ENCODE measurements around the gene KCNJ15. TPM values are rescaled to one million over a fixed set of nuclear protein-coding genes. Genes with fewer than 3 reads are reported as not detected.

The KCNJ15 gene
- total and polyA plus RNA-seq, 2 of the 8 experiments (the other 6 are each of a cell fraction or from before 2014, with no cell fraction given) = under 0.01 TPM; not detected in 1

DNA sequence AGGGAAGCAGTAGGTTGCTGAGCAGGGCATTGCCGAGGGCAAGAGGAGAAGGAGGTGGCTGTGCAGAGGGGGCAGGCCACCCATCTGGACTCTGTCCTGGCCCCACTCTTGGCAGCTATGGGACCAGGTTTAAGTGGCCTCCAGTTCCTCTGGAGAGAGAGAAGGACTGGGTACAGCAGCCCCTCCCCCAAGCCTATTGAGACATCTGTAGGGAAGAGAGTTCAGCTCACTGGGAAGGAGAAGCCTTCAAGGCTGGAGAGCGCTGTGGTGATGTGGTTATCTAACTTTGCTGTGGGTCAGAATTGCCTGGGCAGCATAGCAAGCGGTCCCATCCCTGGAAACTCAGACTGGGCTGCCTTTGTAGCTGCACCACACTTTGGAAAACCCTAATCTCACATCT lies 93.9 kb downstream of the KCNJ15 start:
- H3K4me3 ChIP-seq (ENCODE audit: extremely low read depth in 1 of 4, insufficient read depth in 2 of 4, low read depth in 3 of 4, low read length in 4 of 4) = no peak overlapping the region
- no peak overlapping the region for H2BK15ac ChIP-seq (ENCODE audit: low read length)
- H2BK12ac ChIP-seq (ENCODE audit: low read depth, low read length) = peak overlapping the region; percentile 90
- no peak overlapping the region for H4K5ac ChIP-seq (ENCODE audit: insufficient read length, low read depth, low read length)
- H3K27me3 ChIP-seq (replicated peaks in 1 of 4; ENCODE audit: control insufficient read depth in 3 of 4, extremely low read depth in 1 of 4, insufficient read depth in 3 of 4, low read length in 3 of 4) = peaks cover 0 to 4% (median 0%) of the 10 kb centered on the region in 4 experiments; a peak in 3 of 7 replicates
- no peak overlapping the region for H2AFZ ChIP-seq (ENCODE audit: low read length)
- peaks cover 0 to 6% (median 4%) of the 10 kb centered on the region in 4 experiments; a peak in 3 of 7 replicates for H3K4me1 ChIP-seq (replicated peaks in 1 of 4; ENCODE audit: control insufficient read depth in 3 of 4, insufficient read depth in 4 of 4, low read length in 3 of 4)
- WGBS, 2 experiments (ENCODE audit: extremely low coverage in 1 of 2, insufficient coverage in 1 of 2, insufficient read length in 1 of 2, insufficient replicate concordance in 2 of 2, low coverage in 1 of 2, low lambda C conversion rate in 2 of 2, missing lambda C conversion rate in 1 of 2) = 77% methylated on average over 3 of the region's 3 CpGs; no CpG with 5 or more reads in 1 of the 2 experiments
- no peak overlapping the region for H3K27ac ChIP-seq (ENCODE audit: low read depth, low read length)
- no peak overlapping the region for H3K9ac ChIP-seq (replicated peaks in 1 of 4; ENCODE audit: extremely low read depth in 1 of 4, low read depth in 3 of 4, low read length in 3 of 4)
- no peak overlapping the region for H3K23ac ChIP-seq (ENCODE audit: insufficient read length)
- 0 out of 2 replicates have a peak overlapping the region, but pooled peaks have one; percentile 3 for H3K18ac ChIP-seq (ENCODE audit: extremely low read depth, low read length)
- no peak overlapping the region for H4K8ac ChIP-seq (ENCODE audit: extremely low read depth, insufficient read depth, low read length)
- H3K36me3 ChIP-seq (ENCODE audit: control insufficient read depth in 2 of 4, insufficient read depth in 4 of 4, low read length in 3 of 4) = no peaks in the 10 kb centered on the region
- H3K79me1 ChIP-seq (ENCODE audit: low read depth, low read length) = no peaks in the 10 kb centered on the region
- no peak overlapping the region for H4K91ac ChIP-seq (replicated peaks; ENCODE audit: insufficient read length, low read length)
- DNase-seq (ENCODE audit: low read depth in 1 of 2, low spot score in 2 of 2) (no peak), FAIRE-seq (no peak)
- H3K14ac ChIP-seq (ENCODE audit: insufficient read length) = no peak overlapping the region
- peak overlapping the region; percentile 19; the same call in 1 of the 2 replicates for H2BK20ac ChIP-seq (ENCODE audit: low read length)
- H3K56ac ChIP-seq (replicated peaks; ENCODE audit: insufficient read length, low read depth, low read length) = no peak overlapping the region
- H2BK5ac ChIP-seq (ENCODE audit: low read depth, low read length) = 0 out of 2 replicates have a peak overlapping the region, but pooled peaks have one; percentile 71
- H4K20me1 ChIP-seq (replicated peaks in 1 of 2; ENCODE audit: control insufficient read depth in 1 of 2, insufficient read depth in 2 of 2, low read length in 2 of 2) = no peaks in the 10 kb centered on the region
- H3K4me2 ChIP-seq (ENCODE audit: insufficient read depth in 1 of 2, low read depth in 2 of 2, low read length in 2 of 2) = no peak overlapping the region
- H2AK5ac ChIP-seq (ENCODE audit: low read depth, low read length) = no peak overlapping the region
- no peaks in the 10 kb centered on the region for H3K23me2 ChIP-seq (ENCODE audit: low read depth, low read length)
- H3K4ac ChIP-seq (replicated peaks; ENCODE audit: insufficient read length, low read depth, low read length) = no peak overlapping the region
- no peak overlapping the region for H2BK120ac ChIP-seq (replicated peaks; ENCODE audit: low read depth, low read length)
- CTCF ChIA-PET (ENCODE audit: partially characterized antibody) = interaction anchor here (0.6 to 9.0 kb wide), 20 partner anchors 10 to 678 kb away, joined by 3 to 366 read pairs (median 3); no protein-coding TSS in a partner anchor
- no peaks in the 10 kb centered on the region for H3K79me2 ChIP-seq (ENCODE audit: control insufficient read depth in 1 of 2, insufficient read depth in 2 of 2, low read length in 2 of 2)
- H3K9me3 ChIP-seq (ENCODE audit: insufficient read depth in 2 of 2, low read depth in 1 of 2, low read length in 1 of 2) = no peaks in the 10 kb centered on the region
- POLR2A ChIA-PET (ENCODE audit: partially characterized antibody) = no interaction called here
- TF ChIP-seq JUN (IDR thresholded peaks at IDR 0.05; ENCODE audit: low read depth, low read length) (no peak), GTF2F1 (IDR thresholded peaks at IDR 0.05; ENCODE audit: borderline replicate concordance, low read depth, low read length) (no peak), CBX8 (IDR thresholded peaks at IDR 0.05; ENCODE audit: borderline replicate concordance, low read depth, low read length) (no peak), E2F6 (IDR thresholded peaks at IDR 0.05) (no peak), MAX (IDR thresholded peaks at IDR 0.05) (no peak), PHF8 (conservative IDR thresholded peaks at IDR 0.05; ENCODE audit: low read depth, low read length) (no peak), POU5F1 (IDR thresholded peaks at IDR 0.05; ENCODE audit: low read depth, low read length) (no peak), SIN3A (conservative IDR thresholded peaks at IDR 0.05 in 1 of 2, IDR thresholded peaks at IDR 0.05 in 1 of 2; ENCODE audit: low read depth in 1 of 2, low read length in 2 of 2) (no peak), KDM1A (IDR thresholded peaks at IDR 0.05; ENCODE audit: borderline replicate concordance, low read length) (no peak), BRCA1 (IDR thresholded peaks at IDR 0.05; ENCODE audit: low read depth, low read length) (no peak), TAF1 (IDR thresholded peaks at IDR 0.05; ENCODE audit: low read depth, low read length) (no peak), POLR2AphosphoS5 (IDR thresholded peaks at IDR 0.05; ENCODE audit: low read depth, low read length) (no peak), JUND (IDR thresholded peaks at IDR 0.05; ENCODE audit: low read length) (no peak)

Data from H1 (cell line).